ENCODE results near the gene STOM.

The STOM gene

GRCh38 chr9:121307976-121308375, 62.1 kb downstream of the STOM start:
- TF ChIP-seq CTCF (IDR thresholded peaks at IDR 0.05): no peak
- Histone ChIP-seq H3K4me1 (ENCODE audit: control insufficient read depth in 1 of 2, insufficient read depth in 1 of 2, low read depth in 1 of 2, low read length in 1 of 2) (no peaks in the 10 kb centered on the region), H3K36me3 (peaks cover 95% of the 10 kb centered on the region), H3K9me3 (no peaks in the 10 kb centered on the region), H3K4me3 (ENCODE audit: low read depth in 1 of 2, low read length in 1 of 2) (no peak overlapping the region), H3K27me3 (no peaks in the 10 kb centered on the region), H3K27ac (no peak overlapping the region)

- H3K27ac ChIP-seq: peak overlapping the region; percentile 10
- H3K27me3 ChIP-seq: no peaks in the 10 kb centered on the region
- no peaks in the 10 kb centered on the region for H3K9me3 ChIP-seq
- H3K4me3 ChIP-seq (ENCODE audit: low read depth in 1 of 2, low read length in 1 of 2): no peak overlapping the region
- no peak for TF ChIP-seq CTCF (IDR thresholded peaks at IDR 0.05)
- peaks cover 1 to 3% of the 10 kb centered on the region in 2 experiments for H3K4me1 ChIP-seq (ENCODE audit: control insufficient read depth in 1 of 2, insufficient read depth in 1 of 2, low read depth in 1 of 2, low read length in 1 of 2)
- H3K36me3 ChIP-seq: peaks cover 83% of the 10 kb centered on the region
Observed at GRCh38 chr9:121305269-121305994, 64.6 kb downstream of the STOM start.

GRCh38 chr9:121304707-121305106, 65.3 kb downstream of the STOM start:
- peaks cover 7 to 10% of the 10 kb centered on the region in 2 experiments for H3K4me1 ChIP-seq (ENCODE audit: control insufficient read depth in 1 of 2, insufficient read depth in 1 of 2, low read depth in 1 of 2, low read length in 1 of 2)
- no peak overlapping the region for H3K4me3 ChIP-seq (ENCODE audit: low read depth in 1 of 2, low read length in 1 of 2)
- peaks cover 79% of the 10 kb centered on the region for H3K36me3 ChIP-seq
- no peaks in the 10 kb centered on the region for H3K9me3 ChIP-seq
- H3K27ac ChIP-seq: no peak overlapping the region
- H3K27me3 ChIP-seq: no peaks in the 10 kb centered on the region
- TF ChIP-seq CTCF (IDR thresholded peaks at IDR 0.05): no peak

GRCh38 chr9:121303456-121304451, 66.3 kb downstream of the STOM start:
- Histone ChIP-seq H3K4me1 (ENCODE audit: control insufficient read depth in 1 of 2, insufficient read depth in 1 of 2, low read depth in 1 of 2, low read length in 1 of 2) (peaks cover 15 to 20% of the 10 kb centered on the region in 2 experiments), H3K9me3 (no peaks in the 10 kb centered on the region), H3K4me3 (ENCODE audit: low read depth in 1 of 2, low read length in 1 of 2) (no peak overlapping the region), H3K27ac (no peak overlapping the region), H3K27me3 (no peaks in the 10 kb centered on the region), H3K36me3 (peaks cover 72% of the 10 kb centered on the region)
- no peak for TF ChIP-seq CTCF (IDR thresholded peaks at IDR 0.05)

GRCh38 chr9:121302786-121303185, 67.3 kb downstream of the STOM start:
- Histone ChIP-seq H3K27me3 (no peaks in the 10 kb centered on the region), H3K4me1 (ENCODE audit: control insufficient read depth in 1 of 2, insufficient read depth in 1 of 2, low read depth in 1 of 2, low read length in 1 of 2) (peaks cover 23 to 29% of the 10 kb centered on the region in 2 experiments), H3K27ac (no peak overlapping the region), H3K36me3 (peaks cover 62% of the 10 kb centered on the region), H3K4me3 (ENCODE audit: low read depth in 1 of 2, low read length in 1 of 2) (no peak overlapping the region), H3K9me3 (no peaks in the 10 kb centered on the region)
- no peak for TF ChIP-seq CTCF (IDR thresholded peaks at IDR 0.05)

All from neutrophil (primary cell).